NB4 (cell line): ENCODE results near the gene SCN11A.

Experiments used
- MAX ChIP-seq: IDR thresholded peaks from 2 replicates; pipeline ENCODE4 v1.6.1; 2011; ENCODE audit warnings: low read depth, low read length
- POLR2A ChIP-seq: IDR thresholded peaks from 2 replicates; pipeline ENCODE4 v1.6.1; 2011; ENCODE audit warnings: mild to moderate bottlenecking; ENCODE audit not compliant: insufficient read length; ENCODE audit errors: extremely low read depth
- TF ChIP-seq, protein P1 (sequence below): IDR thresholded peaks from one replicate; pipeline ENCODE4 v1.5.1; 2012; ENCODE audit warnings: low read depth, low read length

DNA sequence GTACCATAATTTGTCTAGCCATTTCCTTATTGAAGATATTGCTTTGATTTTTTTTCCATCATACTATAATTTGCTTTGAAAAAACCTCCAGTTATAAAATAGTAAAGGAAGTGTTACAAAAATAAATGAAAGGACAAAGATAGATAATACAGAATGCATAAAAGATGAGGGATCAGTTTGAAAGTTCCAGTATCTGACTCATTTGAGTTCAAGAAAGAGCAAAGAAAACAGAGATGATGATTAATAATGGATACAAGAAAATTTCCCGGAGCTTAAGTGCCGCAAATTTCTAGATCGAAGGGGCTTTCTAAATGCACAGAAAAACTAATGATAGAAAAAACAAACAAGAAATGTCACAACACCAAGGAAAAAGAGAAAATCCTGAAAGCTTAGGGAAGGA, 4.4 kb upstream of the SCN11A start:
- TF ChIP-seq, protein P1, sequence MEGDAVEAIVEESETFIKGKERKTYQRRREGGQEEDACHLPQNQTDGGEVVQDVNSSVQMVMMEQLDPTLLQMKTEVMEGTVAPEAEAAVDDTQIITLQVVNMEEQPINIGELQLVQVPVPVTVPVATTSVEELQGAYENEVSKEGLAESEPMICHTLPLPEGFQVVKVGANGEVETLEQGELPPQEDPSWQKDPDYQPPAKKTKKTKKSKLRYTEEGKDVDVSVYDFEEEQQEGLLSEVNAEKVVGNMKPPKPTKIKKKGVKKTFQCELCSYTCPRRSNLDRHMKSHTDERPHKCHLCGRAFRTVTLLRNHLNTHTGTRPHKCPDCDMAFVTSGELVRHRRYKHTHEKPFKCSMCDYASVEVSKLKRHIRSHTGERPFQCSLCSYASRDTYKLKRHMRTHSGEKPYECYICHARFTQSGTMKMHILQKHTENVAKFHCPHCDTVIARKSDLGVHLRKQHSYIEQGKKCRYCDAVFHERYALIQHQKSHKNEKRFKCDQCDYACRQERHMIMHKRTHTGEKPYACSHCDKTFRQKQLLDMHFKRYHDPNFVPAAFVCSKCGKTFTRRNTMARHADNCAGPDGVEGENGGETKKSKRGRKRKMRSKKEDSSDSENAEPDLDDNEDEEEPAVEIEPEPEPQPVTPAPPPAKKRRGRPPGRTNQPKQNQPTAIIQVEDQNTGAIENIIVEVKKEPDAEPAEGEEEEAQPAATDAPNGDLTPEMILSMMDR = no peak
- TF ChIP-seq MAX = no peak
- no peak for TF ChIP-seq POLR2A
